PC-3 (cell line): ENCODE results near the gene IGSF8. TPM values are rescaled to one million over a fixed set of nuclear protein-coding genes. Genes with fewer than 3 reads are reported as not detected.

Experiments
- ATAC-seq: fragments of 200-7000 bp; cut with Tn5 transposase; 2 replicates; pipeline ENCODE4 v1.9.1; 2020; ENCODE audit warnings: mild to moderate bottlenecking, moderate library complexity
- BruUV-seq: library from RNA; stranded (reverse); fragments of 400-500 nt; replicated peaks from 2 replicates; lab custom pipeline; 2021; lab: Mats Ljungman, UMichigan
- CTCF ChIA-PET: fragments of 300-600 bp; sonication (Branson Sonifier 250); formaldehyde crosslinking; loops from one replicate; lab custom pipeline; 2022; ENCODE audit warnings: antibody characterized with exemption; lab: Charles Lee
- POLR2A ChIA-PET: fragments of 300-600 bp; sonication (Branson Sonifier 250); formaldehyde crosslinking; loops from one replicate; lab custom pipeline; 2022; ENCODE audit warnings: antibody characterized with exemption; ENCODE audit not compliant: unreplicated experiment; lab: Charles Lee
- DNase-seq: peaks from one replicate; pipeline ENCODE4 v3.0.0-alpha.2; 2015
- H2AFZ ChIP-seq: fragments of 300-600 bp; sonication (generic); 2 replicates; pipeline ENCODE4 v1.6.0; 2016; ENCODE audit warnings: antibody characterized with exemption, low read length
- H3F3A ChIP-seq: fragments of 300-600 bp; sonication (generic); one replicate; pipeline ENCODE4 v1.6.0; 2017; ENCODE audit warnings: antibody characterized with exemption, low read length, control low read depth, mild to moderate bottlenecking; ENCODE audit not compliant: unreplicated experiment
- H3K27ac ChIP-seq: fragments of 300-600 bp; sonication (generic); 2 replicates; pipeline ENCODE4 v1.5.1; 2016; ENCODE audit warnings: mild to moderate bottlenecking, low read length
- H3K27me3 ChIP-seq: fragments of 300-600 bp; sonication (generic); 2 replicates; pipeline ENCODE4 v1.6.1; 2016; ENCODE audit warnings: low read length, mixed read lengths
- H3K36me3 ChIP-seq: fragments of 300-600 bp; sonication (generic); 2 replicates; pipeline ENCODE4 v1.6.1; 2016; ENCODE audit warnings: low read depth, mixed run types, low read length, mixed read lengths
- H3K4me1 ChIP-seq: fragments of 300-600 bp; sonication (generic); 2 replicates; pipeline ENCODE4 v1.5.1; 2016; ENCODE audit warnings: low read length; ENCODE audit not compliant: insufficient read depth
- H3K4me2 ChIP-seq: fragments of 300-600 bp; sonication (generic); 2 replicates; pipeline ENCODE4 v1.6.0; 2016; ENCODE audit warnings: low read length
- H3K4me3 ChIP-seq: fragments of 300-600 bp; sonication (generic); 2 replicates; pipeline ENCODE4 v1.5.1; 2016; ENCODE audit warnings: mild to moderate bottlenecking, low read length, mixed read lengths
- H3K79me2 ChIP-seq: fragments of 300-600 bp; sonication (generic); 2 replicates; pipeline ENCODE4 v1.6.1; 2017; ENCODE audit warnings: low read length, mixed read lengths
- H3K9ac ChIP-seq: fragments of 300-600 bp; sonication (generic); 2 replicates; pipeline ENCODE4 v1.6.0; 2016; ENCODE audit warnings: mild to moderate bottlenecking, low read length
- H3K9me2 ChIP-seq: fragments of 300-600 bp; sonication (generic); replicated peaks from 2 replicates; pipeline ENCODE4 v1.6.1; 2016; ENCODE audit warnings: mixed run types, low read length, mixed read lengths
- H3K9me3 ChIP-seq: fragments of 300-600 bp; sonication (generic); 2 replicates; pipeline ENCODE4 v1.6.1; 2016; ENCODE audit warnings: low read length, mixed read lengths
- H4K20me1 ChIP-seq: fragments of 300-600 bp; sonication (generic); 2 replicates; pipeline ENCODE4 v1.6.1; 2016; ENCODE audit warnings: low read length, mixed read lengths
- EZH2 ChIP-seq: fragments of 300-600 bp; sonication (generic); IDR thresholded peaks from one replicate; pipeline ENCODE4 v1.6.1; 2017; ENCODE audit warnings: antibody characterized with exemption, mild to moderate bottlenecking, low read length; ENCODE audit not compliant: unreplicated experiment
- EZH2phosphoT487 ChIP-seq: fragments of 300-600 bp; sonication (generic); IDR thresholded peaks from 2 replicates; pipeline ENCODE4 v1.6.1; 2018; ENCODE audit warnings: mild to moderate bottlenecking, antibody characterized with exemption, low read length, borderline replicate concordance
- intact Hi-C: fragments of 100-400 bp; cut with micrococcal nuclease; formaldehyde crosslinking; loops from 2 replicates; pipeline ENCODE4 v1.9.0; 2023
- total RNA-seq: library from RNA; depleted of rRNA; stranded (reverse); fragments of >200 nt; gene quantifications from 2 replicates; pipeline ENCODE4 v1.2.3, GENCODE V29; 2014
- TF ChIP-seq, protein P1 (sequence below): fragments of 300-600 bp; sonication (generic); conservative IDR thresholded peaks from 2 replicates; pipeline ENCODE4 v1.5.1; 2017; ENCODE audit warnings: antibody characterized with exemption, low read depth, mild to moderate bottlenecking, low read length

The IGSF8 gene
- total RNA-seq, 1 experiment from 2014 or later: 37.1 TPM

- Histone ChIP-seq H3K79me2 (no peaks in the 10 kb centered on the region), H3K4me2 (no peak within 1 kb of the TSS), H3K4me3 (no peak within 1 kb of the TSS), H4K20me1 (no peaks in the 10 kb centered on the region), H3K36me3 (no peaks in the 10 kb centered on the region), H3K9me3 (no peaks in the 10 kb centered on the region), H3F3A (no peaks in the 10 kb centered on the region), H2AFZ (no peak within 1 kb of the TSS), H3K27ac (no peak within 1 kb of the TSS), H3K9me2 (no peaks in the 10 kb centered on the region), H3K27me3 (no peaks in the 10 kb centered on the region), H3K4me1 (no peaks in the 10 kb centered on the region), H3K9ac (no peak within 1 kb of the TSS)
- BruUV-seq: no TSS peak
- DNase-seq (no peak), ATAC-seq (no peak)
- TF ChIP-seq EZH2: no peak
- TF ChIP-seq EZH2phosphoT487: no peak
- TF ChIP-seq, protein P1, sequence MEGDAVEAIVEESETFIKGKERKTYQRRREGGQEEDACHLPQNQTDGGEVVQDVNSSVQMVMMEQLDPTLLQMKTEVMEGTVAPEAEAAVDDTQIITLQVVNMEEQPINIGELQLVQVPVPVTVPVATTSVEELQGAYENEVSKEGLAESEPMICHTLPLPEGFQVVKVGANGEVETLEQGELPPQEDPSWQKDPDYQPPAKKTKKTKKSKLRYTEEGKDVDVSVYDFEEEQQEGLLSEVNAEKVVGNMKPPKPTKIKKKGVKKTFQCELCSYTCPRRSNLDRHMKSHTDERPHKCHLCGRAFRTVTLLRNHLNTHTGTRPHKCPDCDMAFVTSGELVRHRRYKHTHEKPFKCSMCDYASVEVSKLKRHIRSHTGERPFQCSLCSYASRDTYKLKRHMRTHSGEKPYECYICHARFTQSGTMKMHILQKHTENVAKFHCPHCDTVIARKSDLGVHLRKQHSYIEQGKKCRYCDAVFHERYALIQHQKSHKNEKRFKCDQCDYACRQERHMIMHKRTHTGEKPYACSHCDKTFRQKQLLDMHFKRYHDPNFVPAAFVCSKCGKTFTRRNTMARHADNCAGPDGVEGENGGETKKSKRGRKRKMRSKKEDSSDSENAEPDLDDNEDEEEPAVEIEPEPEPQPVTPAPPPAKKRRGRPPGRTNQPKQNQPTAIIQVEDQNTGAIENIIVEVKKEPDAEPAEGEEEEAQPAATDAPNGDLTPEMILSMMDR: no peak
- POLR2A ChIA-PET: no interaction called here
- CTCF ChIA-PET: no interaction called here
- intact Hi-C loops: no loop called here
Observed at GRCh38 chr1:160115545-160116282, 17.3 kb upstream of the IGSF8 start, which contains the start of gene ATP1A2. ATP1A2 (plus strand) TSS chr1:160115759; CDS start chr1:160115862, 103 bp downstream.

DNA sequence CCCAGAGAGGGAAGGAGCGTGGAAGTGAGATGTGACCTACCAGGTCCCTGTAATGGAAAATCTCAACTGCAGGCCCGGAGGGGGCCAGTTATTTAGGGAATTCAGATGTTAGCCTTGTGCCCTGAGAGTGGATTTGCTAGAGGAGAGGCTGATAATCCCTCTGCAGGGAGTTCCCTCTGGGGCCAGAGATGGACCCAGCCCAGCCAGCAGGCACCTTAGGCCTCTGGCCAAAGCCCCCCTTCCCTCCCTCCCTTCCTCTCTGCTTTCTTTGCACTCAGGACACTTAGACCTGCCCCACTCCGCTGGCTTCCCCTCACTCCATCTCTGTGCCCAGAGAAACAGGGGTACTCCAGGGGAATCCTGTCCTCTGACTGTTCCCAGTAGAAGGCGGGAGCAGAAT is 15.7 kb upstream of the IGSF8 start:
- POLR2A ChIA-PET: no interaction called here
- no peaks in the 10 kb centered on the region for H3F3A ChIP-seq
- intact Hi-C loops: no loop called here
- no peaks in the 10 kb centered on the region for H3K9me2 ChIP-seq
- no peak overlapping the region for H3K9ac ChIP-seq
- H2AFZ ChIP-seq: no peak overlapping the region
- H3K4me1 ChIP-seq: peaks cover 10% of the 10 kb centered on the region
- H3K27me3 ChIP-seq: no peaks in the 10 kb centered on the region
- no peaks in the 10 kb centered on the region for H4K20me1 ChIP-seq
- no peaks in the 10 kb centered on the region for H3K36me3 ChIP-seq
- ATAC-seq (no peak), DNase-seq (no peak)
- H3K4me3 ChIP-seq: no peak overlapping the region
- TF ChIP-seq, protein P1: no peak
- no peak for TF ChIP-seq EZH2phosphoT487
- TF ChIP-seq EZH2: no peak
- H3K27ac ChIP-seq: no peak overlapping the region
- no peak overlapping the region for H3K4me2 ChIP-seq
- no TSS peak for BruUV-seq
- H3K9me3 ChIP-seq: no peaks in the 10 kb centered on the region
- no peaks in the 10 kb centered on the region for H3K79me2 ChIP-seq
- CTCF ChIA-PET: no interaction called here

GRCh38 chr1:160113407-160113806 is 15.0 kb upstream of the IGSF8 start:
- H4K20me1 ChIP-seq: no peaks in the 10 kb centered on the region
- no peaks in the 10 kb centered on the region for H3K36me3 ChIP-seq
- intact Hi-C loops: no loop called here
- peaks cover 11% of the 10 kb centered on the region for H3K4me1 ChIP-seq
- CTCF ChIA-PET: no interaction called here
- POLR2A ChIA-PET: no interaction called here
- no peaks in the 10 kb centered on the region for H3F3A ChIP-seq
- no peak overlapping the region for H3K4me3 ChIP-seq
- TF ChIP-seq EZH2: no peak
- TF ChIP-seq, protein P1: no peak
- no peak for TF ChIP-seq EZH2phosphoT487
- no peak for ATAC-seq
- no peak overlapping the region for H2AFZ ChIP-seq
- H3K27me3 ChIP-seq: no peaks in the 10 kb centered on the region
- H3K27ac ChIP-seq: no peak overlapping the region
- H3K9me2 ChIP-seq: no peaks in the 10 kb centered on the region
- H3K9ac ChIP-seq: no peak overlapping the region
- H3K9me3 ChIP-seq: no peaks in the 10 kb centered on the region
- BruUV-seq: no TSS peak
- H3K4me2 ChIP-seq: no peak overlapping the region
- DNase-seq: no peak
- H3K79me2 ChIP-seq: no peaks in the 10 kb centered on the region
